ENCODE data around the gene DSPP.
A peak's percentile ranks its signal among the peaks of the same experiment; 100 is the strongest.
"Not testable (repeated sequence)": the region's sequence is repeated elsewhere in the genome, so short reads cannot be mapped to it uniquely, and the experiment has no call there.

DSPP gene

GRCh38 chr4:87608229-87608628 lies at the start of gene DSPP:
Gene DSPP (plus strand): TSS chr4:87608529. CDS start chr4:87610909, 2,380 bp downstream.
- DNase-seq (ENCODE audit: low read depth, low spot score): no peak

GRCh38 chr4:87559090-87559837 lies 49.1 kb upstream of the DSPP start:
- DNase-seq (ENCODE audit: low read depth, low spot score): no peak

- DNase-seq (ENCODE audit: low read depth, low spot score): no peak
Measured at GRCh38 chr4:87560802-87561201, 47.5 kb upstream of the DSPP start.

- no peak for DNase-seq (ENCODE audit: low read depth, low spot score)
Measured at GRCh38 chr4:87565746-87566145, 42.6 kb upstream of the DSPP start.

GRCh38 chr4:87566276-87566675 lies 42.1 kb upstream of the DSPP start:
- DNase-seq (ENCODE audit: low read depth, low spot score): no peak

- no peak for DNase-seq (ENCODE audit: low read depth, low spot score)
Measured at GRCh38 chr4:87567191-87567590, 41.1 kb upstream of the DSPP start.

- DNase-seq (ENCODE audit: low read depth, low spot score): no peak
Measured at GRCh38 chr4:87570290-87570805, 38.0 kb upstream of the DSPP start.

GRCh38 chr4:87574376-87574775 lies 34.0 kb upstream of the DSPP start:
- DNase-seq (ENCODE audit: low read depth, low spot score): not testable (repeated sequence)

GRCh38 chr4:87574996-87575395 lies 33.3 kb upstream of the DSPP start:
- DNase-seq (ENCODE audit: low read depth, low spot score): no peak

- DNase-seq (ENCODE audit: low read depth, low spot score): no peak
Measured at GRCh38 chr4:87575408-87575807, 32.9 kb upstream of the DSPP start.

- no peak for DNase-seq (ENCODE audit: low read depth, low spot score)
Measured at GRCh38 chr4:87575983-87576382, 32.3 kb upstream of the DSPP start.

GRCh38 chr4:87579478-87579877 lies 28.9 kb upstream of the DSPP start:
- no peak for DNase-seq (ENCODE audit: low read depth, low spot score)

GRCh38 chr4:87580057-87580456 lies 28.3 kb upstream of the DSPP start:
- DNase-seq (ENCODE audit: low read depth, low spot score): no peak

- no peak for DNase-seq (ENCODE audit: low read depth, low spot score)
Measured at GRCh38 chr4:87584222-87584908, 24.0 kb upstream of the DSPP start.

GRCh38 chr4:87589531-87589930 lies 18.8 kb upstream of the DSPP start:
- peak; percentile 29 for DNase-seq (ENCODE audit: low read depth, low spot score)

- DNase-seq (ENCODE audit: low read depth, low spot score): no peak
Measured at GRCh38 chr4:87592124-87592523, 16.2 kb upstream of the DSPP start.

- DNase-seq (ENCODE audit: low read depth, low spot score): no peak
Measured at GRCh38 chr4:87601361-87601760, 7.0 kb upstream of the DSPP start.

GRCh38 chr4:87614292-87614890 lies 6.1 kb downstream of the DSPP start:
- no peak for DNase-seq (ENCODE audit: low read depth, low spot score)

- DNase-seq (ENCODE audit: low read depth, low spot score): no peak
Measured at GRCh38 chr4:87616268-87616667, 7.9 kb downstream of the DSPP start.

- no peak for DNase-seq (ENCODE audit: low read depth, low spot score)
Measured at GRCh38 chr4:87620086-87620485, 11.8 kb downstream of the DSPP start.

GRCh38 chr4:87620491-87620890 lies 12.2 kb downstream of the DSPP start:
- DNase-seq (ENCODE audit: low read depth, low spot score): no peak

- DNase-seq (ENCODE audit: low read depth, low spot score): no peak
Measured at GRCh38 chr4:87622303-87622702, 14.0 kb downstream of the DSPP start.

- DNase-seq (ENCODE audit: low read depth, low spot score): no peak
Measured at GRCh38 chr4:87624698-87625097, 16.4 kb downstream of the DSPP start.
